T-helper 1 cell treated with Interleukin-12 subunit alpha and Interleukin-12 subunit beta and Interleukin-4 antibody, amounts not matched to agents 30 μg/mL and 1 μg/mL, for 36 hours (primary cell): ENCODE measurements around the gene EFCAB12.

Source experiments
- H3K27ac Mint-ChIP-seq: one replicate; pipeline ENCODE4 v1.8.0; 2021; ENCODE audit warnings: mild to moderate bottlenecking, mixed read lengths
- H3K27me3 Mint-ChIP-seq: one replicate; pipeline ENCODE4 v1.8.0; 2021; ENCODE audit warnings: low read depth, mixed read lengths
- H3K36me3 Mint-ChIP-seq: one replicate; pipeline ENCODE4 v1.8.0; 2021; ENCODE audit warnings: low read depth, mixed read lengths
- H3K4me1 Mint-ChIP-seq: one replicate; pipeline ENCODE4 v1.8.0; 2021; ENCODE audit warnings: low read depth, mixed read lengths
- H3K4me3 Mint-ChIP-seq: one replicate; pipeline ENCODE4 v1.8.0; 2021; ENCODE audit warnings: mild to moderate bottlenecking, moderate library complexity, mixed read lengths
- H3K9me3 Mint-ChIP-seq: one replicate; pipeline ENCODE4 v1.8.0; 2021; ENCODE audit warnings: mixed read lengths

The EFCAB12 gene

GRCh38 chr3:129460572-129460971, 32.1 kb upstream of the EFCAB12 start:
- no peaks in the 10 kb centered on the region for H3K9me3 Mint-ChIP-seq
- no peak overlapping the region for H3K4me3 Mint-ChIP-seq
- peaks cover 8% of the 10 kb centered on the region for H3K4me1 Mint-ChIP-seq
- no peak overlapping the region for H3K27ac Mint-ChIP-seq
- peaks cover 6% of the 10 kb centered on the region for H3K36me3 Mint-ChIP-seq
- H3K27me3 Mint-ChIP-seq, result no peaks in the 10 kb centered on the region

GRCh38 chr3:129460155-129460554, 31.7 kb upstream of the EFCAB12 start:
- Mint-ChIP-seq H3K9me3 (no peaks in the 10 kb centered on the region), H3K27ac (no peak overlapping the region), H3K36me3 (peaks cover 6% of the 10 kb centered on the region), H3K4me3 (no peak overlapping the region), H3K4me1 (peaks cover 8% of the 10 kb centered on the region), H3K27me3 (no peaks in the 10 kb centered on the region)

- H3K9me3 Mint-ChIP-seq, result no peaks in the 10 kb centered on the region
- H3K36me3 Mint-ChIP-seq, result peaks cover 22% of the 10 kb centered on the region
- H3K27ac Mint-ChIP-seq, result no peak overlapping the region
- peaks cover 6% of the 10 kb centered on the region for H3K4me1 Mint-ChIP-seq
- no peak overlapping the region for H3K4me3 Mint-ChIP-seq
- no peaks in the 10 kb centered on the region for H3K27me3 Mint-ChIP-seq
These were observed 25.3 kb upstream of the EFCAB12 start for GRCh38 chr3:129453732-129454131.

GRCh38 chr3:129449279-129450115, 21.1 kb upstream of the EFCAB12 start:
- peaks cover 19% of the 10 kb centered on the region for H3K36me3 Mint-ChIP-seq
- no peak overlapping the region for H3K27ac Mint-ChIP-seq
- H3K9me3 Mint-ChIP-seq, result no peaks in the 10 kb centered on the region
- peaks cover 6% of the 10 kb centered on the region for H3K4me1 Mint-ChIP-seq
- no peaks in the 10 kb centered on the region for H3K27me3 Mint-ChIP-seq
- H3K4me3 Mint-ChIP-seq, result no peak overlapping the region

GRCh38 chr3:129448186-129448895, 19.9 kb upstream of the EFCAB12 start:
- Mint-ChIP-seq H3K36me3 (peaks cover 21% of the 10 kb centered on the region), H3K27ac (no peak overlapping the region), H3K9me3 (no peaks in the 10 kb centered on the region), H3K27me3 (no peaks in the 10 kb centered on the region), H3K4me1 (peaks cover 10% of the 10 kb centered on the region), H3K4me3 (no peak overlapping the region)

GRCh38 chr3:129446926-129447325, 18.5 kb upstream of the EFCAB12 start:
- Mint-ChIP-seq H3K4me1 (peaks cover 21% of the 10 kb centered on the region), H3K9me3 (no peaks in the 10 kb centered on the region), H3K27ac (no peak overlapping the region), H3K4me3 (no peak overlapping the region), H3K36me3 (peaks cover 11% of the 10 kb centered on the region), H3K27me3 (no peaks in the 10 kb centered on the region)

- Mint-ChIP-seq H3K4me1 (peaks cover 31% of the 10 kb centered on the region), H3K9me3 (no peaks in the 10 kb centered on the region), H3K27ac (no peak overlapping the region), H3K27me3 (no peaks in the 10 kb centered on the region), H3K36me3 (peaks cover 10% of the 10 kb centered on the region), H3K4me3 (no peak overlapping the region)
These were observed 17.0 kb upstream of the EFCAB12 start for GRCh38 chr3:129445471-129445870.

GRCh38 chr3:129442947-129443346, 14.5 kb upstream of the EFCAB12 start:
- Mint-ChIP-seq H3K9me3 (no peaks in the 10 kb centered on the region), H3K4me3 (no peak overlapping the region), H3K4me1 (peaks cover 40% of the 10 kb centered on the region), H3K27ac (no peak overlapping the region), H3K36me3 (peaks cover 15% of the 10 kb centered on the region), H3K27me3 (no peaks in the 10 kb centered on the region)

- H3K4me1 Mint-ChIP-seq, result peaks cover 45% of the 10 kb centered on the region
These were observed 14.1 kb upstream of the EFCAB12 start for GRCh38 chr3:129442486-129442885.

GRCh38 chr3:129441782-129442181, 13.3 kb upstream of the EFCAB12 start:
- Mint-ChIP-seq H3K4me1 (peaks cover 48% of the 10 kb centered on the region), H3K4me3 (peak overlapping the region; percentile 95), H3K27me3 (no peaks in the 10 kb centered on the region), H3K27ac (peak overlapping the region; percentile 98), H3K36me3 (peaks cover 24% of the 10 kb centered on the region), H3K9me3 (no peaks in the 10 kb centered on the region)

More at GRCh38 chr3:129442486-129442885, 14.1 kb upstream of the EFCAB12 start:
- Mint-ChIP-seq H3K27me3 (no peaks in the 10 kb centered on the region), H3K36me3 (peaks cover 20% of the 10 kb centered on the region), H3K9me3 (no peaks in the 10 kb centered on the region), H3K4me3 (no peak overlapping the region), H3K27ac (peak overlapping the region; percentile 27)

GRCh38 chr3:129441215-129441614, 12.8 kb upstream of the EFCAB12 start:
- no peaks in the 10 kb centered on the region for H3K9me3 Mint-ChIP-seq
- peaks cover 53% of the 10 kb centered on the region for H3K4me1 Mint-ChIP-seq
- peaks cover 30% of the 10 kb centered on the region for H3K36me3 Mint-ChIP-seq

GRCh38 chr3:129440618-129441190, 12.3 kb upstream of the EFCAB12 start:
- H3K4me1 Mint-ChIP-seq, result peaks cover 55% of the 10 kb centered on the region
- peak overlapping the region; percentile 98 for H3K27ac Mint-ChIP-seq
- H3K9me3 Mint-ChIP-seq, result no peaks in the 10 kb centered on the region
- H3K27me3 Mint-ChIP-seq, result no peaks in the 10 kb centered on the region
- peak overlapping the region; percentile 95 for H3K4me3 Mint-ChIP-seq
- H3K36me3 Mint-ChIP-seq, result peaks cover 33% of the 10 kb centered on the region

More at GRCh38 chr3:129441215-129441614, 12.8 kb upstream of the EFCAB12 start:
- H3K27ac Mint-ChIP-seq, result peak overlapping the region; percentile 98
- no peaks in the 10 kb centered on the region for H3K27me3 Mint-ChIP-seq
- peak overlapping the region; percentile 95 for H3K4me3 Mint-ChIP-seq

- Mint-ChIP-seq H3K4me3 (peak within 1 kb of the TSS; percentile 95), H3K27me3 (no peaks in the 10 kb centered on the region), H3K36me3 (peaks cover 35% of the 10 kb centered on the region), H3K4me1 (peaks cover 60% of the 10 kb centered on the region), H3K27ac (peak within 1 kb of the TSS; percentile 98), H3K9me3 (no peaks in the 10 kb centered on the region)
These were observed 11.6 kb upstream of the EFCAB12 start, which contains the start of the genes IFT122 and MBD4 for GRCh38 chr3:129439817-129440617. TSS of gene IFT122 (plus strand) at chr3:129440224. CDS start at chr3:129440331, 107 bp downstream. TSS of gene MBD4 (minus strand) at chr3:129439948. CDS start at chr3:129439833, 115 bp downstream.
